Transverse colon (tissue), 3 donors: ENCODE results near the gene FMOD.

Source experiments
- CTCF ChIP-seq, 5 experiments: fragments of 200-600 bp in 3 of 5; fragments of 450-650 bp in 2 of 5; sonication (generic) in 3 of 5; IDR thresholded peaks; 1 replicate in 2 of 5; 2 replicates in 3 of 5; pipeline ENCODE4 v1.5.1; 2016 to 2017; ENCODE audit warnings: antibody characterized with exemption in 5 of 5, inconsistent platforms in 3 of 5, mild to moderate bottlenecking in 2 of 5, moderate library complexity in 1 of 5
- EP300 ChIP-seq: sonication (generic); formaldehyde crosslinking; IDR thresholded peaks from one replicate; pipeline ENCODE4 v1.6.1; 2017; ENCODE audit warnings: antibody characterized with exemption, low read depth

- no peak for TF ChIP-seq EP300
- TF ChIP-seq CTCF (IDR thresholded peaks at IDR 0.05) = no peak
Observed at GRCh38 chr1:203359010-203359571, 8.2 kb upstream of the FMOD start.
